GM23248 (cell line): Measurements from ENCODE around the gene CLINT1. TPM values are rescaled to one million over a fixed set of nuclear protein-coding genes. Genes with fewer than 3 reads are reported as not detected.

Source experiments
- DNase-seq: peaks from one replicate; pipeline ENCODE4 v3.0.0-alpha.2; 2015
- H2AFZ ChIP-seq: fragments of 200-600 bp; sonication (generic); 2 replicates; pipeline ENCODE4 v1.6.1; 2016; ENCODE audit warnings: antibody characterized with exemption
- H3F3A ChIP-seq: fragments of 200-600 bp; sonication (generic); 2 replicates; pipeline ENCODE4 v1.6.1; 2016; ENCODE audit warnings: mild to moderate bottlenecking, antibody characterized with exemption, mixed run types; ENCODE audit not compliant: insufficient read depth
- H3K27ac ChIP-seq: fragments of 200-600 bp; sonication (generic); 2 replicates; pipeline ENCODE4 v1.5.1; 2016; ENCODE audit warnings: mild to moderate bottlenecking
- H3K27me3 ChIP-seq: fragments of 200-600 bp; sonication (generic); replicated peaks from 2 replicates; pipeline ENCODE4 v1.6.1; 2016; ENCODE audit warnings: mild to moderate bottlenecking; ENCODE audit not compliant: insufficient read depth
- H3K36me3 ChIP-seq: fragments of 200-600 bp; sonication (generic); 2 replicates; pipeline ENCODE4 v1.6.1; 2016; ENCODE audit warnings: low read depth, mild to moderate bottlenecking
- H3K4me1 ChIP-seq: fragments of 200-600 bp; sonication (generic); 2 replicates; pipeline ENCODE4 v1.6.1; 2016; ENCODE audit warnings: mild to moderate bottlenecking; ENCODE audit not compliant: insufficient read depth
- H3K4me2 ChIP-seq: fragments of 200-600 bp; sonication (generic); one replicate; pipeline ENCODE4 v1.6.1; 2016; ENCODE audit warnings: mild to moderate bottlenecking; ENCODE audit not compliant: unreplicated experiment
- H3K4me3 ChIP-seq: fragments of 200-600 bp; sonication (generic); 2 replicates; pipeline ENCODE4 v1.5.1; 2016; ENCODE audit warnings: mild to moderate bottlenecking
- H3K79me2 ChIP-seq: fragments of 200-600 bp; sonication (generic); 2 replicates; pipeline ENCODE4 v1.6.1; 2016; ENCODE audit warnings: mild to moderate bottlenecking; ENCODE audit not compliant: insufficient read depth
- H3K9ac ChIP-seq: fragments of 200-600 bp; sonication (generic); 2 replicates; pipeline ENCODE4 v1.6.1; 2016; ENCODE audit warnings: mild to moderate bottlenecking
- H3K9me2 ChIP-seq: fragments of 200-600 bp; sonication (generic); 2 replicates; pipeline ENCODE4 v1.6.1; 2016; ENCODE audit warnings: mixed run types, mild to moderate bottlenecking, moderate library complexity; ENCODE audit not compliant: insufficient read depth
- H3K9me3 ChIP-seq: fragments of 200-600 bp; sonication (generic); one replicate; pipeline ENCODE4 v1.6.1; 2017; ENCODE audit warnings: low read depth
- H4K20me1 ChIP-seq: fragments of 200-600 bp; sonication (generic); 2 replicates; pipeline ENCODE4 v1.6.0; 2016; ENCODE audit not compliant: insufficient read depth
- EZH2 ChIP-seq: fragments of 200-600 bp; sonication (generic); IDR thresholded peaks from 2 replicates; pipeline ENCODE4 v1.6.1; 2018; ENCODE audit warnings: antibody characterized with exemption, mild to moderate bottlenecking; ENCODE audit not compliant: insufficient read depth, poor library complexity, severe bottlenecking
- EZH2phosphoT487 ChIP-seq: fragments of 200-600 bp; sonication (generic); IDR thresholded peaks from 2 replicates; pipeline ENCODE4 v1.6.1; 2018; ENCODE audit warnings: antibody characterized with exemption, moderate library complexity, mild to moderate bottlenecking, low read depth; ENCODE audit not compliant: insufficient read depth
- WGBS, 2 experiments: methylation state at CpG; one replicate each; pipeline ENCODE4 v1.1.6; 2015 to 2017; ENCODE audit warnings: low lambda C conversion rate in 2 of 2, low coverage in 1 of 2; ENCODE audit errors: missing lambda C conversion rate in 2 of 2; 5-methylcytosine and 5-hydroxymethylcytosine counted together
- in situ Hi-C: fragments of 300-500 bp; cut with MboI; formaldehyde crosslinking; loops from 2 replicates; pipeline ENCODE4 v1.15.0; 2020
- polyA plus RNA-seq: library from polyadenylated mRNA; unstranded; fragments of >200 nt; fragmentation: Nextera tagmentation; extraction: Ambion mirVana; gene quantifications from 2 replicates; pipeline ENCODE4 v1.2.1, GENCODE V29; 2016
- total RNA-seq: library from RNA; depleted of rRNA; stranded (reverse); fragments of >200 nt; shearing (Covaris generic); gene quantifications from 2 replicates; pipeline ENCODE4 v1.2.3, GENCODE V29; 2014

CLINT1 gene
- total and polyA plus RNA-seq, 2 experiments from 2014 or later, result 56.1 to 68.4 TPM

DNA sequence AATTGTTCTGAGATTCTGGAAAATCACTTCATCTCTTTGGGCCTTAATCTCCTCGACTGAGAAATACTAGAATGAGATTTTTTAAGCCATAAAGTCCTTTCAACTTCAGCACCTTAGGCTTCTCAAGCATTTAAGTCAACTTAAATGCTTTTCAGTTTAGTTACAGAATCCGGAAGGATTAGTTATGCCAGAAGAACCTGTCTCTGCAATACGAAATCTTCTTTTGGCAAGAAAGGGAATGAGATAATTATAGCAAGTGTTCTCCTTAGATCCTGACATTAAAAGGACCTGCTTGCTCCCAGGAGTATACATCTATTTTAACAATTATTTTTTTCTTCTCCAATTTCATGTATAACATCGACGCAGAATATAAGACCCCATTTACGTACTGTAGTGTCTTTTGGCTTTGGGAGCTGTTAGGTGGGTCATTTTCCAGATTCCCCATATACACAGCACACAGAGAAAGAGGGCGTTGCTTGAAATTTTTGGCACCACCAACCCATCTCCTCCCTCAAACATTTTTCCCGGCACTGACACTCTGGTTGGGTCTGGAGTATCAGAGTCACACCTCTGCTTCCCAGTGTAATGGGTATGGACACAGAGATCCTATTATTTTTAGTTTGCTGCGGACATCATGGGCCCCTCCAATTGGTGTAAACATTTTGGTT lies 43.6 kb upstream of the CLINT1 start:
- Histone ChIP-seq H3K9me3 (no peaks in the 10 kb centered on the region), H3K4me3 (no peak overlapping the region), H3K4me1 (peaks cover 6% of the 10 kb centered on the region), H3K79me2 (no peaks in the 10 kb centered on the region), H4K20me1 (no peaks in the 10 kb centered on the region), H3K4me2 (no peak overlapping the region), H3K27me3 (0 out of 2 replicates have a peak, but pooled peaks cover 3% of the 10 kb centered on the region), H3F3A (peaks cover 6% of the 10 kb centered on the region; the same call in 1 of the 2 replicates), H2AFZ (no peak overlapping the region), H3K27ac (no peak overlapping the region), H3K9me2 (no peaks in the 10 kb centered on the region), H3K9ac (no peak overlapping the region), H3K36me3 (no peaks in the 10 kb centered on the region)
- no peak for DNase-seq
- in situ Hi-C loops, result no loop called here
- 51 to 52% methylated on average over 9 of the region's 9 CpGs for WGBS, 2 experiments
- TF ChIP-seq EZH2phosphoT487 (no peak), EZH2 (no peak)

DNA sequence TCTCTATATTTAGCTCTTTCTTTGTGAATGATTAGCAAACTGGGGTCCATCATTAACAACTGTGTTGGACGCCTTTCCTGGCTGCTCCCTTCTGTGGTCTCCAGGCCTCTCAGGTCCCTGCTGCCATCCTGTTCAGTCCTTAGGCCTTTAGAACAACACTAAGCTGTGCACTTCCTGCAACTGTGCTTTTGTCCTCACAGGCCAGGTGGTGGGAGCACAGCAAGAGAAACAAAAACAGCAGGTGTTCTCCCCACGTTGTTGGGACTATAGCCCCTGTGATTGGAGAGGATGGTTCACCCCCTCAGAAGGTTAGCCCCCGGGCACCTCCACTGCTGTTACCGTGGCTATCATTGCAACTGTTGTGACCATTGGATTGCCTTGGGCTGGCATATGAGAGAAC lies 41.7 kb upstream of the CLINT1 start:
- H3F3A ChIP-seq, result peaks cover 6% of the 10 kb centered on the region; the same call in 1 of the 2 replicates
- H3K9me3 ChIP-seq, result no peaks in the 10 kb centered on the region
- in situ Hi-C loops, result no loop called here
- no peak overlapping the region for H3K4me2 ChIP-seq
- peaks cover 6% of the 10 kb centered on the region for H3K4me1 ChIP-seq
- H3K27me3 ChIP-seq, result 0 out of 2 replicates have a peak, but pooled peaks cover 3% of the 10 kb centered on the region
- no peaks in the 10 kb centered on the region for H3K79me2 ChIP-seq
- no peak for DNase-seq
- H4K20me1 ChIP-seq, result no peaks in the 10 kb centered on the region
- H3K9ac ChIP-seq, result no peak overlapping the region
- no peaks in the 10 kb centered on the region for H3K9me2 ChIP-seq
- no peaks in the 10 kb centered on the region for H3K36me3 ChIP-seq
- 57 to 67% methylated on average over 4 of the region's 4 CpGs for WGBS, 2 experiments
- no peak overlapping the region for H2AFZ ChIP-seq
- TF ChIP-seq EZH2 (no peak), EZH2phosphoT487 (no peak)
- no peak overlapping the region for H3K27ac ChIP-seq
- no peak overlapping the region for H3K4me3 ChIP-seq

DNA sequence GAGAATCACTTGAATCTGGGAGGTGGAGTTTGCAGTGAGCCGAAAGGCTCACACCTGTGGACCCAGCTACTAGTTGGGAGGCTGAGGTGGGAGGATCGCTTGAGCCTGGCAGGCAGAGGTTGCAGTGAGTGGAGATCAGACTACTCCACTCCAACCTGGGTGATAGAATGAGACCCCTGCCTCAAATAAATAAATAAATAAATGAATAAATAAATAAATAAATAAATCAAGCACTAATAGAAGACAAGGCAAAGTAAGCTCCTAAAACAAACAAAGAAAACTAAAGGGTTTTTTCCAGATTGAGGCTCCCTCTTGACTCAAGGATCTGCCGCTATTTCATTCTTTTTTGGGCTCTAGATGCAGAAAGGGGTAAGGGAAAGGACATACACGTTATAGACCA lies 34.7 kb upstream of the CLINT1 start:
- TF ChIP-seq EZH2phosphoT487, result no peak
- no peak for TF ChIP-seq EZH2
- no peaks in the 10 kb centered on the region for H3K9me3 ChIP-seq
- no peak overlapping the region for H3K9ac ChIP-seq
- in situ Hi-C loops, result no loop called here
- no peaks in the 10 kb centered on the region for H3K79me2 ChIP-seq
- 80 to 87% methylated on average over 4 of the region's 4 CpGs for WGBS, 2 experiments
- H2AFZ ChIP-seq, result no peak overlapping the region
- DNase-seq, result no peak
- no peaks in the 10 kb centered on the region for H3K4me1 ChIP-seq
- no peak overlapping the region for H3K4me3 ChIP-seq
- H3K4me2 ChIP-seq, result no peak overlapping the region
- no peaks in the 10 kb centered on the region for H3K36me3 ChIP-seq
- H3K9me2 ChIP-seq, result no peaks in the 10 kb centered on the region
- no peaks in the 10 kb centered on the region for H4K20me1 ChIP-seq
- no peaks in the 10 kb centered on the region for H3K27me3 ChIP-seq
- H3F3A ChIP-seq, result no peaks in the 10 kb centered on the region
- no peak overlapping the region for H3K27ac ChIP-seq

DNA sequence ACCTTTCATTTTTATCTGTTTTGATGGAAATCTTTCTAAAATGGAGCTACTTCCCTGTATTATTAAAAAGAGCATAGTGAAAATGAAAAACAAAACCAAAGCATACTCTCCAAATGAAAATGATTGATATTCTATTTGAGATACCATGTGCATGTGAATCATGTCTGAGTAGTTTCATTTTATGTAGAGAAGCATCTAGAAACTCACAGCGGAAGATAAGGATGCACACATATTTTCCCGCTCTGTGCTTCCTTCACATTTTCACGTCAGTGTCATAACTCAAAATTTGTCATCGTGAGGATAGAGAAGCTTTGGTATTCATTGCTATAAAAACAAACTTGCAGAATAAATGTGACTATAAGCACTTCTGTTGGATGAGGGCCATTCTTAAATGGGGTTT lies 34.0 kb upstream of the CLINT1 start:
- no peak overlapping the region for H3K27ac ChIP-seq
- no peak overlapping the region for H2AFZ ChIP-seq
- H3K9me3 ChIP-seq, result no peaks in the 10 kb centered on the region
- H4K20me1 ChIP-seq, result no peaks in the 10 kb centered on the region
- in situ Hi-C loops, result no loop called here
- H3K79me2 ChIP-seq, result no peaks in the 10 kb centered on the region
- no peak overlapping the region for H3K9ac ChIP-seq
- no peak overlapping the region for H3K4me3 ChIP-seq
- 62 to 68% methylated on average over 4 of the region's 4 CpGs for WGBS, 2 experiments
- H3F3A ChIP-seq, result no peaks in the 10 kb centered on the region
- no peaks in the 10 kb centered on the region for H3K4me1 ChIP-seq
- no peak for DNase-seq
- H3K9me2 ChIP-seq, result no peaks in the 10 kb centered on the region
- no peaks in the 10 kb centered on the region for H3K36me3 ChIP-seq
- H3K27me3 ChIP-seq, result no peaks in the 10 kb centered on the region
- H3K4me2 ChIP-seq, result no peak overlapping the region
- no peak for TF ChIP-seq EZH2
- no peak for TF ChIP-seq EZH2phosphoT487
